DND-41 (cell line): ENCODE results near the gene NME7.

ENCODE experiments used
- ATAC-seq: fragments of 200-7000 bp; cut with Tn5 transposase; 3 replicates; pipeline ENCODE4 v1.9.1; 2021; ENCODE audit warnings: low read depth; ENCODE audit not compliant: insufficient read depth
- DNase-seq: peaks from one replicate; pipeline ENCODE4 v3.0.0-alpha.2; 2020
- H2AFZ ChIP-seq: 2 replicates; pipeline ENCODE4 v1.6.0; 2012; ENCODE audit warnings: low read depth, low read length
- H3K27ac ChIP-seq: 2 replicates; pipeline ENCODE4 v1.5.1; 2012; ENCODE audit warnings: low read length, inconsistent platforms
- H3K27me3 ChIP-seq: fragments of 200-600 bp; sonication (generic); 2 replicates; pipeline ENCODE4 v1.6.0; 2012; ENCODE audit warnings: low read length, mild to moderate bottlenecking, inconsistent platforms; ENCODE audit not compliant: insufficient read depth, poor library complexity
- H3K36me3 ChIP-seq: 2 replicates; pipeline ENCODE4 v1.5.1; 2012; ENCODE audit warnings: low read length, inconsistent platforms; ENCODE audit not compliant: insufficient read depth
- H3K4me1 ChIP-seq: 2 replicates; pipeline ENCODE4 v1.5.1; 2012; ENCODE audit warnings: mild to moderate bottlenecking, low read length; ENCODE audit not compliant: insufficient read depth
- H3K4me2 ChIP-seq: 2 replicates; pipeline ENCODE4 v1.6.0; 2012; ENCODE audit warnings: mild to moderate bottlenecking, moderate library complexity, low read length, inconsistent platforms; ENCODE audit not compliant: insufficient read depth
- H3K4me3 ChIP-seq, 2 experiments: fragments of 200-600 bp in 1 of 2; shearing (Covaris generic) in 1 of 2; 2 replicates each; pipeline ENCODE4 v1.5.1; 2012 to 2016; ENCODE audit warnings: inconsistent platforms in 2 of 2, low read length in 2 of 2, mild to moderate bottlenecking in 2 of 2, low read depth in 1 of 2, moderate library complexity in 1 of 2
- H3K79me2 ChIP-seq: 2 replicates; pipeline ENCODE4 v1.6.0; 2012; ENCODE audit warnings: low read length, inconsistent platforms; ENCODE audit not compliant: insufficient read depth
- H3K9ac ChIP-seq: 2 replicates; pipeline ENCODE4 v1.6.0; 2012; ENCODE audit warnings: low read depth, mild to moderate bottlenecking, inconsistent platforms, low read length, moderate library complexity
- H3K9me3 ChIP-seq: 2 replicates; pipeline ENCODE4 v1.5.1; 2012; ENCODE audit warnings: low read length, moderate library complexity, mild to moderate bottlenecking, inconsistent platforms; ENCODE audit not compliant: insufficient read depth, severe bottlenecking
- H4K20me1 ChIP-seq: 2 replicates; pipeline ENCODE4 v1.6.0; 2012; ENCODE audit warnings: low read length; ENCODE audit not compliant: insufficient read depth
- EZH2 ChIP-seq: IDR thresholded peaks from 3 replicates; pipeline ENCODE4 v1.6.1; 2012; ENCODE audit warnings: borderline replicate concordance, low read depth, mild to moderate bottlenecking, moderate library complexity, low read length, inconsistent platforms; ENCODE audit not compliant: severe bottlenecking
- TF ChIP-seq, protein P1 (sequence below): IDR thresholded peaks from 2 replicates; pipeline ENCODE4 v1.5.1; 2012; ENCODE audit warnings: borderline replicate concordance, low read length, moderate library complexity, mild to moderate bottlenecking; ENCODE audit not compliant: poor library complexity, severe bottlenecking; ENCODE audit errors: extremely low read depth

Gene NME7

DNA sequence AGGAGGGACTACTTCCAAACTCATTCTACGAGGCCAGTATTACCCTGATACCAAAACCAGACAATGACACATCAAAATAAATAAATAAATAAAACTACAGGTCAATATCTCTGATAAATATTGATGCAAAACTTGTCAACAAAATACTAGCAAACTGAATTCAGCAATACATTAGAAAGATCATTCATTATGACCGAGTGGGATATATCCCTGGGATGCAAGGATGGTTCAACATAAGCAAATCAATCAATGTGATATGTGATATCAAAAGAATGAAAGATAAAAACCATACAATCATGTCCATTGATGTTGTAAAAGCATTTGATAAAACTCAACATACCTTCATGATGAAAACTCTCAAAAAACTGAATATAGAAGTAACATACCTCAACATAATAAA is 36.7 kb downstream of the NME7 start:
- Histone ChIP-seq H3K4me1 (no peaks in the 10 kb centered on the region), H4K20me1 (no peaks in the 10 kb centered on the region), H3K4me3 (no peak overlapping the region), H3K27me3 (no peaks in the 10 kb centered on the region), H3K4me2 (no peak overlapping the region), H3K9ac (no peak overlapping the region), H3K27ac (no peak overlapping the region), H3K9me3 (no peaks in the 10 kb centered on the region), H2AFZ (no peak overlapping the region), H3K79me2 (no peaks in the 10 kb centered on the region), H3K36me3 (no peaks in the 10 kb centered on the region)
- TF ChIP-seq, protein P1, sequence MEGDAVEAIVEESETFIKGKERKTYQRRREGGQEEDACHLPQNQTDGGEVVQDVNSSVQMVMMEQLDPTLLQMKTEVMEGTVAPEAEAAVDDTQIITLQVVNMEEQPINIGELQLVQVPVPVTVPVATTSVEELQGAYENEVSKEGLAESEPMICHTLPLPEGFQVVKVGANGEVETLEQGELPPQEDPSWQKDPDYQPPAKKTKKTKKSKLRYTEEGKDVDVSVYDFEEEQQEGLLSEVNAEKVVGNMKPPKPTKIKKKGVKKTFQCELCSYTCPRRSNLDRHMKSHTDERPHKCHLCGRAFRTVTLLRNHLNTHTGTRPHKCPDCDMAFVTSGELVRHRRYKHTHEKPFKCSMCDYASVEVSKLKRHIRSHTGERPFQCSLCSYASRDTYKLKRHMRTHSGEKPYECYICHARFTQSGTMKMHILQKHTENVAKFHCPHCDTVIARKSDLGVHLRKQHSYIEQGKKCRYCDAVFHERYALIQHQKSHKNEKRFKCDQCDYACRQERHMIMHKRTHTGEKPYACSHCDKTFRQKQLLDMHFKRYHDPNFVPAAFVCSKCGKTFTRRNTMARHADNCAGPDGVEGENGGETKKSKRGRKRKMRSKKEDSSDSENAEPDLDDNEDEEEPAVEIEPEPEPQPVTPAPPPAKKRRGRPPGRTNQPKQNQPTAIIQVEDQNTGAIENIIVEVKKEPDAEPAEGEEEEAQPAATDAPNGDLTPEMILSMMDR, result no peak
- TF ChIP-seq EZH2, result no peak
- no peak for DNase-seq
- no peak for ATAC-seq

DNA sequence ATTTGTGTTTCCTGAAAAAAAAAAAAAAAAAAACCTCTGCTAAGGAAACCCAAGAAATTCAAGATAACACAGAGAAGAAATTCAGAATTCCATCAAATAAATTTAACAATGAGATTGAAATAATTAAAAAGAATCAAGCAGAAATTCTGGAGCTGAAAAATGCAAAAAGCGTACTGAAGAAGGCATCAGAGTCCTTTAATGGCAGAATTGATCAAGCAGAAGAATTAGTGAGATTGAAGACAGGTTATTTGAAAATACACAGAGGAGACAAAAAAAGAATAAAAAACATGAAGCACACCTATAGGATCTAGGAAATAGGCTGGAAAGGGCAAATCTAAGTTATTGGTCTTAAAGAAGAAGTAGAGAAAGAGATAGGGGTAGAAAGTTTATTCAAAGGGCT is 38.2 kb downstream of the NME7 start:
- H4K20me1 ChIP-seq, result no peaks in the 10 kb centered on the region
- no peak overlapping the region for H3K9ac ChIP-seq
- no peaks in the 10 kb centered on the region for H3K27me3 ChIP-seq
- no peak overlapping the region for H3K27ac ChIP-seq
- DNase-seq (no peak), ATAC-seq (no peak)
- H3K36me3 ChIP-seq, result no peaks in the 10 kb centered on the region
- TF ChIP-seq, protein P1, result no peak
- TF ChIP-seq EZH2, result no peak
- no peak overlapping the region for H2AFZ ChIP-seq
- H3K79me2 ChIP-seq, result no peaks in the 10 kb centered on the region
- H3K4me3 ChIP-seq, result no peak overlapping the region
- no peaks in the 10 kb centered on the region for H3K4me1 ChIP-seq
- no peak overlapping the region for H3K4me2 ChIP-seq
- no peaks in the 10 kb centered on the region for H3K9me3 ChIP-seq

DNA sequence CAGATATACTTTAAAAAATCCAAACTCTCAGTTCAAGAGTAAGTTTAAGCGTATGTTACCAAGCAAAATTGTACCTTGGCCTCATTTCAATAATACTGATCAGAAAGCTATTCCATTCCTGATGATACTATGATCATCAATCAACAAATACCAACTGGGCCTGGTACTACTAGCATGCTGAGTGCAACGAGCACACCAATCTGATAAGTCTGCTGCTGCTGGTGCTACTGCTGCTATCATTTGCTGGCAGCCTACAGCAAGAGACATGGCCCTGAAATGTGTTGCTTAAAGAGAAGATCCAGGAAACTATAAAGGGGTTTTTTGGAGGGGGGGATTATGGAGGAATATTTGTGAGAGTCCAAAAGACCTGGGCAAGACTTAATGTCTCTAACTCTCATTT is 39.7 kb downstream of the NME7 start:
- H4K20me1 ChIP-seq, result no peaks in the 10 kb centered on the region
- no peaks in the 10 kb centered on the region for H3K36me3 ChIP-seq
- no peaks in the 10 kb centered on the region for H3K9me3 ChIP-seq
- ATAC-seq, result no peak
- H3K4me2 ChIP-seq, result no peak overlapping the region
- H3K4me3 ChIP-seq, result no peak overlapping the region
- H2AFZ ChIP-seq, result no peak overlapping the region
- no peaks in the 10 kb centered on the region for H3K4me1 ChIP-seq
- H3K79me2 ChIP-seq, result no peaks in the 10 kb centered on the region
- TF ChIP-seq, protein P1, result no peak
- no peak for TF ChIP-seq EZH2
- no peaks in the 10 kb centered on the region for H3K27me3 ChIP-seq
- H3K27ac ChIP-seq, result no peak overlapping the region
- DNase-seq, result no peak
- no peak overlapping the region for H3K9ac ChIP-seq

DNA sequence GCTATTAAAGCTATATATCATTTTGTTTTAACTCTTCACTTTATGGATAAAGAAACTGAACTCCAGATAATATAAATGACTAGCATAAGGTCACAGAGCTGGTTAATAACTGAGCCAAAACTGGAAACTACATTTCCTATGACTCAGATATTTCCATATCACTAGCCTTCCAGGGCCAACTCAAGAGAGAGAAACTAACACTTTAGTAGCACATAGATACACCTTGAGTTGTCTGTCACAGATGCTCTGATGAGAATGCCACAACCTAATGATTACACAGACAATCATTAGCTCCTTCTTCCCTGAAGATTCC is 40.7 kb downstream of the NME7 start:
- no peak overlapping the region for H3K4me2 ChIP-seq

More for the DNA sequence above, 40.7 kb downstream of the NME7 start:
- no peaks in the 10 kb centered on the region for H3K36me3 ChIP-seq
- no peak overlapping the region for H3K4me3 ChIP-seq
- no peaks in the 10 kb centered on the region for H3K4me1 ChIP-seq
- H3K9me3 ChIP-seq, result no peaks in the 10 kb centered on the region
- no peaks in the 10 kb centered on the region for H3K79me2 ChIP-seq
- TF ChIP-seq, protein P1, result no peak
- H3K9ac ChIP-seq, result no peak overlapping the region
- no peak overlapping the region for H3K27ac ChIP-seq
- H3K27me3 ChIP-seq, result no peaks in the 10 kb centered on the region
- no peak overlapping the region for H2AFZ ChIP-seq
- ATAC-seq, result no peak
- DNase-seq, result no peak
- H4K20me1 ChIP-seq, result no peaks in the 10 kb centered on the region
